Measurements from ENCODE around the gene HSD17B1. TPM values are rescaled to one million over a fixed set of nuclear protein-coding genes. Genes with fewer than 3 reads are reported as not detected.

The HSD17B1 gene
- total and polyA plus RNA-seq, 2 of the 4 experiments (the other 2 are of a cell fraction), result 0.72 to 1.4 TPM

DNA sequence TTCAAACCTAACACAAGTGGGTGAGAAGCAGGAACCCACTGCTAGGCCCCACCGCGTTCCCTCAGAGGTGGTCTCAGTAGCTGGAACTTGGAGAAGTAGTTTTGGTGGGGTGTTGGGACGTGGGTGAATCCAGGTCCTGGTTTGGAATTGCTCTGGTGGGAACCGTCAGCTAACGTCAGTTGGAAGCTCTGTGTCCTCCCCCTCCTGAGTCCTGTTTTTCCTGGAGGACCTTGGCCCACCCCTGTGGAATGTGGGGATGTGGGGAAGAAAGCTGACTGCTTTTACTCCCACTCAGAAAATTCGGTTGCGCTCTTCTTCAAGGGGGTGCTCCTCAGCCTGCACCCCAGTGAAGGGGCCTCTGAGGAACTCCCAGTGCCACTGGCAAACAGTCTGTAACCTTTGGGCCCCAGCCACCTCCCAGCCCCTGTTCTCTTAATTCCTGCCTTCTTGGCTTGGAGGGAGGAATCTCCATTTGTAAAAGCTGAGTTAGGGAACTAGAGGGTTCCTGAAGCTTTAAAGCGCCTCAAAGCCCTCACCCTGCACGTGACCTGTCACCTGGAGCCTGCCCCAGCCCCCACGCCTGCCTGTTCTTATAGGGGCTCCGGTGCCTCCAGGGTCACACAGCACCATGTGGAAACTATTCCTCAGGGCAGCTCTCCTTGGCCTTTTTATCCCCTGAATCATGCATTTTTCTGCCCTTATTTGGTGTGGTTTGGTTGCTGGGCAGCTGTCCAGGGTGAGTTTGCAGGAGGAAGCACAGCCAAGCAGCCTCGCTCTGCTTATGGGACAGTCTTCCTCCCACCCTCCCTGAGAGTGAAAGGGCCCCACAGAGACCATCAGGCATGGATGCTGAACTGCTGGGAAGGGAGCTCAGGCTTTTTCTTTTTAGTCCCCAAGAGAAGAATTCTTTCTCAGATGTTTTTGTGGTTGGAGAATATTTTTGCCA lies 32.9 kb upstream of the HSD17B1 start (continued):
- TF ChIP-seq FOS (IDR thresholded peaks at IDR 0.05; ENCODE audit: low read depth, low read length), result peak; percentile 57
- TF ChIP-seq SMC3 (IDR thresholded peaks at IDR 0.05; ENCODE audit: low read depth, low read length), result no peak
- TF ChIP-seq RCOR1 (IDR thresholded peaks at IDR 0.05; ENCODE audit: insufficient replicate concordance, low read length), result peak; percentile 38

DNA sequence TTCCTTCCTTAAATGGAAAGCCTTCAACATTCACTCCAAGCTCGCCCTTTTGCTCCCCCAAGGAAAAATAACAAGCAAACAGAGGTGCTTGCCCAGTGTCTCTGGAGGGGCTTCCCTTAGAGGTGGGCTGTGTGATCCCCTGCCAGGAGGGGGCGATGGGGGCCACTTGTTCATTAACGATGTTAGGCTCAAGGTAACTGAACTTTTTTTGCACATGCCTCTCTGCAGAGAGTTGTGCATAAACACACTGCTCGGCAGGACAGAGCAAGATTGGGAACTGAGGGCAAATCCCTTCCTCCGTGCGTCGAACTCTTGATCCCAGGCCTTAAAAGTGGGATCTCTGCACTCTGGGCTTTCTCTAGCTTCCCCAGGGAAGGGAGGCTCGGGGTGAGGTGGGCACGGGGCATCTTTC lies 32.2 kb upstream of the HSD17B1 start:
- Histone ChIP-seq H3K36me3 (ENCODE audit: control insufficient read depth, insufficient read depth, low read length) (peaks cover 2% of the 10 kb centered on the region; the same call in 1 of the 2 replicates), H4K20me1 (ENCODE audit: insufficient read depth, low read length) (no peaks in the 10 kb centered on the region; the same call in 1 of the 2 replicates), H3K9me1 (ENCODE audit: insufficient read depth, low read length) (peaks cover 34% of the 10 kb centered on the region), H3K9me3 (ENCODE audit: control insufficient read depth, insufficient read depth, low read length) (no peaks in the 10 kb centered on the region), H3K4me2 (ENCODE audit: low read depth, low read length) (peak overlapping the region; percentile 39), H4K91ac (ENCODE audit: insufficient read depth, low read depth, low read length) (peak overlapping the region; percentile 100), H2AK9ac (replicated peaks; ENCODE audit: low read depth, low read length, poor library complexity) (peak overlapping the region; percentile 100), H2AK5ac (ENCODE audit: low read depth, low read length) (peak overlapping the region; percentile 100), H3K27me3 (ENCODE audit: control insufficient read depth, insufficient read depth, low read length) (no peaks in the 10 kb centered on the region), H3K14ac (replicated peaks; ENCODE audit: low read depth, low read length) (peak overlapping the region; percentile 99), H3K9ac (ENCODE audit: low read depth, low read length) (peak overlapping the region; percentile 83), H4K8ac (ENCODE audit: low read depth in 2 of 2, low read length in 2 of 2) (peak overlapping the region; percentile 99 to 100), H3K4ac (ENCODE audit: low read depth, low read length) (peak overlapping the region; percentile 100), H3K4me1 (ENCODE audit: control insufficient read depth, insufficient read depth, low read length) (peaks cover 59% of the 10 kb centered on the region), H4K5ac (ENCODE audit: low read depth, low read length) (peak overlapping the region; percentile 81), H3K79me1 (ENCODE audit: low read depth in 1 of 2, low read length in 2 of 2) (peaks cover 9 to 58% of the 10 kb centered on the region in 2 experiments; a peak in 3 of 4 replicates), H2BK15ac (ENCODE audit: low read depth, low read length) (peak overlapping the region; percentile 100; the same call in 2 of the 3 replicates), H2BK5ac (ENCODE audit: low read depth, low read length, poor library complexity, severe bottlenecking) (peak overlapping the region; percentile 99), H2BK120ac (ENCODE audit: low read depth, low read length) (peak overlapping the region; percentile 100), H3K27ac (ENCODE audit: insufficient read depth, low read length) (peak overlapping the region; percentile 99), H3K56ac (ENCODE audit: extremely low read depth, insufficient read depth, low read length) (peak overlapping the region; percentile 98), H2AFZ (replicated peaks; ENCODE audit: low read length, poor library complexity) (peak overlapping the region; percentile 68), H3K23ac (ENCODE audit: low read depth, low read length) (peak overlapping the region; percentile 99), H2BK20ac (ENCODE audit: low read depth, low read length) (peak overlapping the region; percentile 98), H3K4me3 (ENCODE audit: insufficient read depth, low read depth, low read length) (no peak overlapping the region), H3K18ac (ENCODE audit: low read depth, low read length) (peak overlapping the region; percentile 97)
- TF ChIP-seq, protein P1, sequence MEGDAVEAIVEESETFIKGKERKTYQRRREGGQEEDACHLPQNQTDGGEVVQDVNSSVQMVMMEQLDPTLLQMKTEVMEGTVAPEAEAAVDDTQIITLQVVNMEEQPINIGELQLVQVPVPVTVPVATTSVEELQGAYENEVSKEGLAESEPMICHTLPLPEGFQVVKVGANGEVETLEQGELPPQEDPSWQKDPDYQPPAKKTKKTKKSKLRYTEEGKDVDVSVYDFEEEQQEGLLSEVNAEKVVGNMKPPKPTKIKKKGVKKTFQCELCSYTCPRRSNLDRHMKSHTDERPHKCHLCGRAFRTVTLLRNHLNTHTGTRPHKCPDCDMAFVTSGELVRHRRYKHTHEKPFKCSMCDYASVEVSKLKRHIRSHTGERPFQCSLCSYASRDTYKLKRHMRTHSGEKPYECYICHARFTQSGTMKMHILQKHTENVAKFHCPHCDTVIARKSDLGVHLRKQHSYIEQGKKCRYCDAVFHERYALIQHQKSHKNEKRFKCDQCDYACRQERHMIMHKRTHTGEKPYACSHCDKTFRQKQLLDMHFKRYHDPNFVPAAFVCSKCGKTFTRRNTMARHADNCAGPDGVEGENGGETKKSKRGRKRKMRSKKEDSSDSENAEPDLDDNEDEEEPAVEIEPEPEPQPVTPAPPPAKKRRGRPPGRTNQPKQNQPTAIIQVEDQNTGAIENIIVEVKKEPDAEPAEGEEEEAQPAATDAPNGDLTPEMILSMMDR (conservative IDR thresholded peaks at IDR 0.05; ENCODE audit: low read depth, low read length), result 0 out of 2 replicates have a peak, but pooled peaks have one; percentile 20
- TF ChIP-seq FOS (IDR thresholded peaks at IDR 0.05; ENCODE audit: low read depth, low read length), result no peak
- in situ Hi-C loops (cut with MboI; ENCODE audit: low sequenced_read_pairs), result loop anchor here (5.0 to 10.0 kb wide), 2 partner anchors 198 to 296 kb away; no protein-coding TSS in a partner anchor
- ChIA-PET POLR2A (ENCODE audit: unreplicated experiment) (interaction anchor here (0.8 to 4.2 kb wide), 4 partner anchors 16 to 554 kb away, joined by 3 to 17 read pairs (median 5); partner anchors contain the start of genes CAVIN1 and NAGLU), CTCF (interaction anchor here (1.9 kb wide), 1 partner anchor 198 kb away, joined by 4 read pairs; no protein-coding TSS in a partner anchor)
- no peak for DNase-seq
- no TSS peak for BruUV-seq (replicated peaks)
- dilution Hi-C loops (cut with HindIII; ENCODE audit: low sequenced_read_pairs, unreplicated experiment), result no loop called here
- intact Hi-C loops (cut with micrococcal nuclease), result loop anchor here (2.0 to 10.0 kb wide), 2 partner anchors 98 to 386 kb away; partner anchors contain the start of gene CAVIN1
- 23% methylated on average over 4 of the region's 9 CpGs; no CpG with 5 or more reads in 1 of the 2 experiments for WGBS, 2 experiments (ENCODE audit: extremely low coverage in 2 of 2, insufficient read length in 1 of 2)
- ATAC-seq (ENCODE audit: low read depth), result peak; percentile 7

Data from IMR-90 (cell line).